HL-60 (cell line): ENCODE measurements around the gene IMPA2.

Experiments
- POLR2AphosphoS5 ChIP-seq: IDR thresholded peaks from 2 replicates; pipeline ENCODE4 v1.6.1; 2012; ENCODE audit warnings: low read depth
- SPI1 ChIP-seq: IDR thresholded peaks from 2 replicates; pipeline ENCODE4 v1.6.1; 2012; ENCODE audit warnings: low read depth, mild to moderate bottlenecking, borderline replicate concordance

DNA sequence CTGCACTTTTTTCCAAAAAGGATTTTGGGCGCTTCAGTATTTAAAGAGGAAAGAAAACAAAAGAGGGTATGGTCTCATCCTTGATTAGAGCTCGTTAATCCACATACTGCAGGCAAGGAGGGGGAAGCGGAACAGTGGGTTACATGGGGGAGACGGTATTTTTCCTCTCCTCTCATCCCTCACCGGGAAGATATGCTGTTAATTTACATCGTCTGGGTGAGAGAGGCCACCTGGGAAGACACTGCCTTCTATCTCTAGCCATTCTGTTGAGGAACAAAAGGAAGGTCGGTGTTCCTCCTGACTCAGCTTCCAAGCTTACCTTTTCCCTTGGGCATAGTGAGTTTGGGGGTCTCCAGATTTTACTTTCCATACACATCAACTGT is 52.3 kb downstream of the IMPA2 start:
- TF ChIP-seq SPI1 (no peak), POLR2AphosphoS5 (no peak)
